Articular chondrocyte of knee joint (primary cell): ENCODE data around the gene TTC8. TPM values are rescaled to one million over a fixed set of nuclear protein-coding genes. Genes with fewer than 3 reads are reported as not detected.

Experiments used
- small RNA-seq: library from RNA; depleted of rRNA; stranded (forward); fragments of <200 nt; gene quantifications from one replicate; pipeline ENCODE3, GENCODE V24; 2012
- total RNA-seq: library from RNA; depleted of rRNA; stranded (reverse); fragments of >200 nt; gene quantifications from 2 replicates; pipeline ENCODE4 v1.2.3, GENCODE V29; 2012

The TTC8 gene
- total RNA-seq, result 38.5 and 40.4 TPM in 2 replicates

DNA sequence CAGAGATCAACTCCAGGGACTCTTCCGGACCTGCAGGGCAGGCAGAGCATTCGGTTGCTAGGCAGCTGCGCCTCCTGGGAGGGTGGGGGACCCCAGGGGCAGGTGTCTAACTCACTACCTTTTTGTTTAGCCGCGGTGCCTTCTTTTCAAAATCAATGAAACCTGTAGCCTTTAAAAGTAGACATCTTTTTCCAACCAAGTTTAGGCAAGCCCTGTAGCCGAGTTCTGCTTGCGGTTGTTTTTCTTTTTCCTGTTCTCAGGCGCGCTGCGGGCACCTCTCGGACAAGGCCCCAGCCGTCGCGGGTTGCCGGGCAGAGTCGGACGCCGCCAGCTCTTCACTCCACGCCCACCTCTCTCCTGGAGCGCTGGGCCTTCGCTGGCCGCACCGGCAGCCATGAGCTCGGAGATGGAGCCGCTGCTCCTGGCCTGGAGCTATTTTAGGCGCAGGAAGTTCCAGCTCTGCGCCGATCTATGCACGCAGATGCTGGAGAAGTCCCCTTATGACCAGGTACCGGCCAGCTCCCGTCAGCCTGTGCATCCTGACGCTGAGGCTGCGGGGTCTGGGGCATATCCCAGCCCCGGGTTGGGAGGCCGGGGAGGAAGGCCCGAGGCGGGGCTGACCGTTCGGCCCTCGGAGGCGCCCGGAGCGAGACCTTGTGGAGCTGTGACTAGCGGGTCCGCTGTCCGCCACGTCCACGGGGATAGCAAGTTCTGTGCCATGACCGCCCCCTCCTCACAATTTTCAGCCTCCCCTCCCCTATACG lies at the start of gene TTC8:
Gene TTC8, plus strand, starts transcription at position 338 of the 764 bp plus-strand sequence. Its CDS starts 57 bp downstream, at position 395.

GRCh38 chr14:88792473-88793258 lies 31.8 kb upstream of the TTC8 start, which contains the start of gene EML5:
Gene EML5 (minus strand): TSS chr14:88792953. CDS start chr14:88792503, 450 bp downstream.

Small RNA genes lying within 50 kb of the gene (small RNA-seq; reads per million reads assigned to genes)
- gene RF00019, result not detected
- not detected for gene RNU4-92P

Other genes with a start within 250 kb of the TTC8 start
- 0.13 and 0.22 TPM in 2 replicates for gene EML5, start 31.7 kb upstream of the TTC8 start, total RNA-seq